NCI-H526 treated with DMSO at 0.1 percent for 48 hours (cell line): Measurements from ENCODE around the gene PARN.
"Not testable (repeated sequence)": the region's sequence is repeated elsewhere in the genome, so short reads cannot be mapped to it uniquely, and the experiment has no call there.

Experiments
- DNase-seq: peaks from one replicate; lab custom pipeline; 2025; lab: John Stamatoyannopoulos, UW

The PARN gene

GRCh38 chr16:14632693-14633569 is 2.9 kb upstream of the PARN start, which contains the start of gene BFAR:
Gene BFAR, plus strand, starts transcription at chr16:14632951. Its CDS starts 11,396 bp downstream, at chr16:14644347.
- peak; percentile 94 for DNase-seq

DNA sequence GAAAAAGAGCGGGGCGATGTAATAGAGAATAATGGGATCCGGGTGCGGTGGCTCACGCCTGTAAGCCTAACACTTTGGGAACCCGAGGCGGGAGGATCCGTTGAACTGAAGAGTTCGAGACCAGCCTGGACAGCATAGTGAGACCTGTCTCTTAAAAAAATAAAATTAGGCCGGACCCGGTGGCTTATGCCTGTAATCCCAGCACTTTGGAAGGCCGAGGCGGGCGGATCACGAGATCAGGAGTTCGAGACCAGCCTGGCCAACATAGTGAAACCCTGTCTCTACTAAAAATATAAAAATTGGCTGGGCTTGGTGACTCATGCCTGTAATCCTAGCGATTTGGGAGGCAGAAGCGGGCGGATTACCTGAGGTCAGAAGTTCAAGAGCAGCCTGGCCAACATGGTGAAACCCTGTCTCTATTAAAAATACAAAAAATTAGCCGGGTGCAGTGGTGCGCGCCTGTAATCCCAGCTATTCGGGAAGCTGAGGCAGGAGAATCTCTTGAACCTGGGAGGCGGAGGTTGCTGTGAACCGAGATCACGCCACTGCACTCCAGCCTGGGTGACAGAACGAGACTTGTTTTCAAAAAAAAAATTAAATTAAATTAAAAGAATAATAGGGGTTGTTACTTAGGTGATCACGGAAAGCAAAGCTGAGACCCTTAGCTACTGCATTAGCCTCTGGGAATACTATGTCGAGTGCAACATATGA is 715 bp upstream of the PARN start:
- not testable (repeated sequence) for DNase-seq

DNA sequence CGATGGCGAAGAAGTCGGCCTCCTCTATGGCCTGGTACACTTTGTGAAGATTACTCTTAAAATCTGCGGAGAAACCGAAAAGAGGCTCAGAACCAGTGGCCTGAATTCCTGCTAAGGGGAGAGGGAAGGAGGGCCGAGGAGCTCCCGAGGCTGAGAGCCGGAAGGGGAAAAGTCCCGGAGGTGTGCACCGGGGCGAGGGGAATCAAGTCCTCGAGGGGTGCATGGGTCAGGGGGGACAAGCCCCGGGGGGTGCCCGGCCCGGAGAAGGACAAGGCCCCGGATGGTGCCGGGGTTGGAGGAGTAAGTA is 495 bp downstream of the PARN start:
- no peak for DNase-seq

DNA sequence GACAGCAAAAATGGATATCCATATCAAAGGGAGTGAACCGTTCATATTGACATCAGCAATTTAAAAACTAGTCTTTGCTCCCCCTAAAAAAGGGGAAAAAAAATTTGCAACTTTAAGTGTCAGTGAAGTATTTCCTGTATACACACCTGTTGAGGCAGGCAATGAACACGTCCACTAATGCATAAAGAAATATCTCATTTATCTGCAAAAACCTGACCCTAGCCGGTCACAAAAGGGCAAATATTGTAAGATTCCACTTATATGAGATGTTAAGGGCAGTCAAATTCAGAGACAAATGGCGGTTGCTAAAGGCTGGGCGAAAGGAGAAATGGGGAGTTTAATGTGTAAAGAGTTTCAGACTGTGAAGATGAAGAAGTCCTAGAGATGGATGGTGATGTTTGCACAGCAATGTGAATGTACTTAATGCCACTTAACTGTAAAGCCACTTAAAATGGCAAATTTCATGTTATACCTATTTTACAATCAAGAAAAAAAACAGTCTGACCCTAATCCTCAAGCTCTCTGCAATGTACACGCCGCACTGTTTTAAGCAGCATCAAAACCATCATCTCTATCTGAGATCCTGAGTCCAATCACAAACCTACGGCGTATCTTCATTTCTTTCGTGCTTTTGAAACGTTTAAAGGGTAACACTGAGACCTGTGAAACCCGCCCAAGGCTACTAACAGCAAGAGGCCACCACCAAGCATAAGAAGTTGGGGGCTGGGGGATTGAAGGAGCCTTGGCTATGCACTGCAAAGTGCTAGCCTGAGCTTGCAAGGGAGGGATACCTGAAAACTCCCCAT is 1.1 kb downstream of the PARN start:
- DNase-seq: no peak

DNA sequence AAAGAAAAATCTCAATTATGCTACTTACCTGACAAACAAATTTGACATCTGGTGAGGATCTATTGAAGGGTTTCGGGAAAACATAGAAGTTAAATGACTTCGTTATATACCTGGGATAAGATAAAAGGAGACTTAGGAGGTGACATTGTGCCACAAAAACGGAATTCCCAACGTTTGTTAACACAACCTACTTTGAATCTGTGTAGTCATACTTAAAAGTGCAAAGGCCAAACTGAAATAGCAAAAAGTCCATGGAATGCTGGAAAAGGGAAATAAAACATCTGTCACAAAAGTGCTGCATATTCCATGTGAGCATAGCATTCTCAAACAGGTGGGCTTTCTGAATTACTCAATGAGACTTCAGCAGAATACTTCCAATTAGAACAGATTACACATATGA is 3.0 kb downstream of the PARN start:
- DNase-seq: no peak

GRCh38 chr16:14618566-14618965 is 11.5 kb downstream of the PARN start:
- no peak for DNase-seq

DNA sequence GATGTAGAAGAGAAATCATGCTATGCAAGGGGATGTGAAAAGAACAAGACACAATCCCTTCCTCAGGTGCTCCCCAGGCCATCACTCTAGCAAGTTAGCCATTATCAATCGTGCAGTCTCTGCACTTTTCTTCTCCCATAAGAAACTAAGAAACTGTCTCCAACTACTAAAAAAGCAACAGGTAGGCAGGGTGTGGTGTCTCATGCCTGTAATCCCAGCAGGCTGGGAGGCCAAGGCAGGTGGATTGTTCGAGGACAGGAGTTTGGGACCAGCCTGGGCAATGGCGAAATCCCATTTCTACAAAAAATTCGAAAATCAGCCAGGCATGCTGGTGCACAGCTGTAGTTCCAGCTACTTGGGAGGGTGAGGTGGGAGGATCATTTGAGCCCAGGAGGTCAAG is 13.8 kb downstream of the PARN start:
- no peak for DNase-seq

DNA sequence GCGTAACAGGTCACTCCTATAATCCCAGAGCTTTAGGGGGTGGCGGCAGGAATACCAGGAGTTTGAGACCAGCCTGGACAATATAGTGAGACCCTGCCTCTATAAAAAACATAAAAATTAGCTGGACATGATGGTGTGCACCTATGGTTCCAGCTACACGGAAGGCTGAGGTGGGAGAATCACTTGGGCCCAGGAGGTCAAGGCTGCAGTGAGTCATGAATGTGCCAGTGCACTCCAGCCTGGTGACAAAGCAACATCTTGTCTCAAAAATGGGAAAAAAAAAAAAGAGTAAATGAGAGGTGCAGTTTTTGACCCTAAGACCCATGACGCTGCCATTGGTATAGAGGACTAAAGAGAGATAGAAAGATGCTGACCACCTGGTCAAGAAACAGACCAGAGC is 16.1 kb downstream of the PARN start:
- no peak for DNase-seq

DNA sequence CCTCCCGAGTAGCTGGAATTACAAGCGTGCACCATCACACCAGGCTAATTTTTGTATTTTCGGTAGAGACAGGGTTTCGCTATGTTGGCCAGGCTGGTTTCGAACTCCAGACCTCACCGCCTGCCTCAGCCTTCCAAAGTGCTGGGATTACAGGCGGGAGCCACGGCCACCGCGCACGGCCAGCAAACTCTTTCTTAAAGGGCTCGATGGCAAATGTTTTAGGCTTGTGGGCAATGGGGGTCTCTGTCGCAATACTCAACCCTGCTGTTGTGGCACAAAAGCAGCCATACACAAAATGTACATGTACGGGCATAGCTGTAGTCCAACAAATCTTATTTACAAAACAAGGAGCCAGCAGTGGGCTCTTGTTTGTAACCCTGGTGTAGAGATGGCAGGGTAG is 18.4 kb downstream of the PARN start:
- no peak for DNase-seq

DNA sequence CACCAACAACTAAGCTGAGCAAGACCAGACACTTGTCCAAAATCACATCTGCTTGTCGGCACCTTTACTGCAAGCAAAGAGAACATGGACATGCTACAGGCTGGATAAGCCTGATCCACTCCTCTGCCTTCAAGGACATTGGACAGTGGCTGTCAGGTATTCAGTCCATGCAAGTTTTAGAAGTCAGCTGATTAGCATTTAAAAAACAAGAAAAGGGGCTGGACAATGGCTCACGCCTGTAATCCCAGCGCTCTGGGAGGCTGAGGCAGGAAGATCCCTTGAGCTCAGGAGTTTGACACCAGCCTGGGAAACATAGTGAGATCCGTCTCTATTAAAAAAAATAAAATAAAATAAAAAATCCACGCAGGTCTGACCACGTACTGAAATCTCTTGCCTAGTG is 20.3 kb downstream of the PARN start:
- no peak for DNase-seq

DNA sequence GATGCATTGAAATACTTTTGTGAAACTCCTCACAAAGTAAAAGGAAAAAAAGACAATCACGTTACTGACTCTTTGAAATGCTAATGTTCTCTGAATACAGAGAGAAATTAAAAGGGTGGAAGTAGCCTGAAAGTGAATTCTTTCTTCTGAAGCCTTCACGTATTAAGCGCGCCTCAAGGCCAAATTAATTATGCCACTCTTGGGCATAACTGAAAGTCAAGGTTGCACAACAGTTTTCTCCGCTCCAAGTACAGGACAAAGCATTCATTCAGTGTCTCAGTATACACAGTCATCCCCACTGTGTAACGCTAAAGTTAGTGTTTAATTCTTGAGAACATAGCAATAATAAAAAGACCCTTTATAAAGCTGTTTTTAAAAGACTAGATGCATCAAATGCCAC is 21.5 kb downstream of the PARN start:
- DNase-seq: no peak

DNA sequence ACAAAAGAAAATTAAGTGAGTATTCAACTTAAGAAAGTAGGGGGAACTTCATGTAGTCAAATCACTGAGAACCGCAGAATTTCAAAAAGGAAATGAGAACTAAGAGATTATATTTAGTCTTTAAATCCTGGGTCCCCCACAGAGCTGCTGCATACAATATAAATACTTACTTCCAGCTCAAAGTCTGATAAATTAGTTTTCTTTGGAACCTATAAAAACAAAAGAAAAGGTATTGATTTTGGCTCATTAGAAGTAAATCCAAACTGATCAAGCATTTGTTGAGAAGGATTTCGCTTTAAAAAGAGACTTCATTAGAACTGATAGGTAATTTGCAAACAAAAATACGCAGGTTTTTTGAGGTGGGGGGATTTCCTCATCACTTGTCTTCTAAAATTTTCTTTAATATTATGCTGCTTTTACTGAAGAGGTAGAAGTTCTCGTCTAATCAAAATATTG is 21.9 kb downstream of the PARN start:
- no peak for DNase-seq

GRCh38 chr16:14606102-14606501 is 24.0 kb downstream of the PARN start:
- no peak for DNase-seq

DNA sequence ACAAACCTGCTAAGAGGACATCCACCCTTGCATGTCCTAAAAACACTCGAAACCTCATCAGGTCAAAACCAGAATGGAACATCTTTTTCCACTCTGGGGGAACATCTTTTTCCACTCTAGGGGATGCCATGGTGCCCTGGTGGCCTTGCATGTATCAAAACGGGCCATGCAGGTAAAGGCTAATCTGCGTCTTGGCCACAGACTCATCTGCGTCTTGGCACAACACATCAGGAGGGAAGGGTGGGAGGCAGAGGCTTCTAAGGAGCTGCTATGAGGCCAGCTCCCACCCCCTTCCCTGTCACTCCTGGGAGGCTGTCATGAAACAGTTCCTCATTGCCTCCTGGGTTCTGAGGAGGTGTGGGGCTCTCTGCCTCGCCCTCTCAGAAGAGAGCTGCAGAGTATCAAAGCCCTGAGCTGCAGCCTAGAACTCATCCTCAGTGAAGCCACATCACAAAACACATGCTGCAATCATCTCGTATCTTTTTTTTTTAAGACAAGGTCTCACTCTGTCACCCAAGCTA is 27.6 kb downstream of the PARN start:
- no peak for DNase-seq

DNA sequence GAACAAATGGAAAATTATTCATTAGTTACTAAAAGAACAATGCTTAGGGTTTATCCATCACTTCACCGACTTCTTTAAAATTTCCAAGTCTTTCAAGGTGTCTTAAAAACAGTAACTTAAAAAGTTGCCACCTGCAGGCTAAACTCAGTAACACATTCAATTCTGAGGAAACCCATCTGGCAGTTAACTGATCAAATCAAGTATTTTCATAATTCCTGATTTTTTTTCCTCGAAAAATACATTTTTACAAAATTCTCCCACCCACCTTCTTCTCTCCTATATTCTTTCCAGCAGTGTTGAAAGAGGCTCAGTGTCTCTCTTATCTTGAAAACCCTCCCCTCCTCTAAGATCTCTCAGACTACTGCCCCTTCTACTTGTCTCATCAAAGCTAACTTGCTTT is 29.9 kb downstream of the PARN start:
- DNase-seq: no peak

- DNase-seq: no peak
These were observed 43.3 kb downstream of the PARN start for GRCh38 chr16:14586637-14587305.

- DNase-seq: no peak
These were observed 44.8 kb downstream of the PARN start for GRCh38 chr16:14585287-14585686.

- DNase-seq: not testable (repeated sequence)
These were observed 49.1 kb downstream of the PARN start for GRCh38 chr16:14580926-14581325.

GRCh38 chr16:14579266-14579665 is 50.8 kb downstream of the PARN start:
- no peak for DNase-seq

DNA sequence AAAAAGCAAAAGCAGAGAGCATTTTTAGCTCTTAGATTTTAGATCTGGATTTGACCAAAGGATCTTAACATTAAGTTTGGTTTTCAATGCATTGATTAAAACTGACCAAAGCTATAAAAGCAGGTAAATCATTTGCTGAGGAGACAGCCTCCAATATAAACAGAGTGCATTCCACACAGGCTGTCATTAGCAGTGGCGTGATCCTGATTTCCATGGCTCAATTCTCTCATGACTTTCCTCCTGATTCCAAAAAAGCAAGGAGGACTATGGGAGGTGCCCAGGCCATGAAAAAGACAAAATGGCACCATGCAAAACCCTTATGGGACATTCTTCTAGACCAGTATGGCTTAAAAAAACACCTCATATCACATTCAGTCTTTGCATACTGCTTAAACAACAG is 53.5 kb downstream of the PARN start:
- no peak for DNase-seq

DNA sequence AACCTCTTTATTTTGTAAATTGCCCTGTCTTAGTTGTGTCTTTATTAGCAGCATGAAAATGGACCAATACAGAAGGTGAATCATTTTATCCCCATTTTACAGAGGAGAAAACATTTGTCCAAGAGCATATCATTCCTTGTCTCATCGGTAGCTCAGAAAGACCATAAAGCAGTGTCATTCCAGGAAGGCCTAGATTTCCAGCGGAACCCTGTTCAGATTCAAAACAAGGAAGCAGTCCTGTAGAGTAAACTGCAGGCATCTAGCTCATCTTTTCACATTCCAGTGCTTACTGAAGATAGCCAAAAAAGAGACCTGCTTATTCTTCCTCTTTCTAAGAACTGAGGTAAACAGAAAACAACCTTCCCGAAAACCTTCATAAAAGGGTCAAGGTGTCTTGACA is 54.0 kb downstream of the PARN start:
- DNase-seq: no peak
